IMR-90 (cell line): Measurements from ENCODE around the gene COX19. TPM values are rescaled to one million over a fixed set of nuclear protein-coding genes. Genes with fewer than 3 reads are reported as not detected.

Source experiments
- ATAC-seq: fragments of 200-7000 bp; cut with Tn5 transposase; 2 replicates; pipeline ENCODE4 v1.9.1; 2020; ENCODE audit warnings: low read depth, mild to moderate bottlenecking, moderate library complexity
- BruUV-seq: library from RNA; stranded (reverse); fragments of 400-500 nt; replicated peaks from 2 replicates; lab custom pipeline; 2021; lab: Mats Ljungman, UMichigan
- CTCF ChIA-PET: fragments of 300-600 bp; formaldehyde crosslinking; extraction: SDS; loops from one replicate; lab custom pipeline; 2021; ENCODE audit warnings: antibody characterized with exemption; lab: Yijun Ruan, JAX
- POLR2A ChIA-PET: fragments of 300-600 bp; sonication (Branson Sonifier 250); formaldehyde crosslinking; loops from one replicate; lab custom pipeline; 2022; ENCODE audit warnings: antibody characterized with exemption; ENCODE audit not compliant: unreplicated experiment; lab: Charles Lee
- DNase-seq: peaks from one replicate; pipeline ENCODE4 v3.0.0; 2013
- H2AFZ ChIP-seq: replicated peaks from 2 replicates; pipeline ENCODE3; 2013; ENCODE audit warnings: low read length, mild to moderate bottlenecking; ENCODE audit not compliant: poor library complexity
- H2AK5ac ChIP-seq: 2 replicates; pipeline ENCODE4 v1.6.1; 2013; ENCODE audit warnings: low read depth, low read length, inconsistent platforms
- H2AK9ac ChIP-seq: replicated peaks from 2 replicates; pipeline ENCODE3; 2013; ENCODE audit warnings: mild to moderate bottlenecking, low read depth, low read length, moderate library complexity; ENCODE audit not compliant: poor library complexity
- H2BK120ac ChIP-seq: 2 replicates; pipeline ENCODE4 v1.6.1; 2013; ENCODE audit warnings: low read depth, low read length, inconsistent platforms
- H2BK15ac ChIP-seq: 3 replicates; pipeline ENCODE4 v1.6.1; 2013; ENCODE audit warnings: low read depth, low read length, inconsistent platforms
- H2BK20ac ChIP-seq: 2 replicates; pipeline ENCODE4 v1.6.1; 2013; ENCODE audit warnings: low read depth, mild to moderate bottlenecking, inconsistent platforms, low read length, moderate library complexity
- H2BK5ac ChIP-seq: 2 replicates; pipeline ENCODE4 v1.6.1; 2013; ENCODE audit warnings: mild to moderate bottlenecking, low read depth, low read length, inconsistent platforms; ENCODE audit not compliant: poor library complexity, severe bottlenecking
- H3K14ac ChIP-seq: replicated peaks from 2 replicates; pipeline ENCODE4 v1.6.1; 2013; ENCODE audit warnings: low read depth, low read length, inconsistent platforms
- H3K18ac ChIP-seq: 2 replicates; pipeline ENCODE4 v1.6.1; 2013; ENCODE audit warnings: low read depth, low read length, control low read depth
- H3K23ac ChIP-seq: 2 replicates; pipeline ENCODE4 v1.6.1; 2013; ENCODE audit warnings: low read depth, low read length, inconsistent platforms
- H3K27ac ChIP-seq: 2 replicates; pipeline ENCODE4 v1.5.1; 2013; ENCODE audit warnings: mild to moderate bottlenecking, control low read depth, low read length; ENCODE audit not compliant: insufficient read depth
- H3K27me3 ChIP-seq: 2 replicates; pipeline ENCODE4 v1.6.1; 2013; ENCODE audit warnings: low read length; ENCODE audit not compliant: control insufficient read depth, insufficient read depth
- H3K36me3 ChIP-seq: 2 replicates; pipeline ENCODE4 v1.6.1; 2013; ENCODE audit warnings: low read length, mixed read lengths; ENCODE audit not compliant: control insufficient read depth, insufficient read depth
- H3K4ac ChIP-seq: 2 replicates; pipeline ENCODE4 v1.6.1; 2013; ENCODE audit warnings: low read depth, low read length, inconsistent platforms
- H3K4me1 ChIP-seq: 2 replicates; pipeline ENCODE4 v1.6.1; 2013; ENCODE audit warnings: low read length, mixed read lengths; ENCODE audit not compliant: control insufficient read depth, insufficient read depth
- H3K4me2 ChIP-seq: 2 replicates; pipeline ENCODE4 v1.6.1; 2013; ENCODE audit warnings: low read depth, mild to moderate bottlenecking, control low read depth, low read length, moderate library complexity
- H3K4me3 ChIP-seq: 2 replicates; pipeline ENCODE4 v1.5.1; 2013; ENCODE audit warnings: low read depth, mild to moderate bottlenecking, control low read depth, low read length, moderate library complexity; ENCODE audit not compliant: insufficient read depth
- H3K56ac ChIP-seq: 2 replicates; pipeline ENCODE4 v1.6.1; 2013; ENCODE audit warnings: low read length, inconsistent platforms; ENCODE audit not compliant: insufficient read depth; ENCODE audit errors: extremely low read depth
- H3K79me1 ChIP-seq, 2 experiments: 2 replicates each; pipeline ENCODE4 v1.6.1; 2013; ENCODE audit warnings: low read length in 2 of 2, inconsistent platforms in 1 of 2, low read depth in 1 of 2
- H3K9ac ChIP-seq: 2 replicates; pipeline ENCODE4 v1.6.1; 2013; ENCODE audit warnings: low read depth, low read length, control low read depth
- H3K9me1 ChIP-seq: 2 replicates; pipeline ENCODE4 v1.6.1; 2013; ENCODE audit warnings: low read length, inconsistent platforms; ENCODE audit not compliant: insufficient read depth
- H3K9me3 ChIP-seq: 2 replicates; pipeline ENCODE4 v1.6.1; 2013; ENCODE audit warnings: low read length; ENCODE audit not compliant: control insufficient read depth, insufficient read depth
- H4K20me1 ChIP-seq: 2 replicates; pipeline ENCODE4 v1.6.1; 2013; ENCODE audit warnings: low read length, inconsistent platforms; ENCODE audit not compliant: insufficient read depth
- H4K5ac ChIP-seq: 2 replicates; pipeline ENCODE4 v1.6.1; 2013; ENCODE audit warnings: mild to moderate bottlenecking, low read depth, low read length, control low read depth
- H4K8ac ChIP-seq, 2 experiments: 2 replicates each; pipeline ENCODE4 v1.6.1; 2013; ENCODE audit warnings: low read depth in 2 of 2, low read length in 2 of 2, control low read depth in 1 of 2, inconsistent platforms in 1 of 2
- H4K91ac ChIP-seq: 2 replicates; pipeline ENCODE4 v1.6.1; 2013; ENCODE audit warnings: low read depth, low read length, inconsistent platforms; ENCODE audit not compliant: insufficient read depth
- BHLHE40 ChIP-seq: fragments of 150-350 bp; IDR thresholded peaks from 2 replicates; pipeline ENCODE4 v1.6.1; 2016; ENCODE audit warnings: mild to moderate bottlenecking, low read depth, low read length
- CEBPB ChIP-seq: IDR thresholded peaks from 2 replicates; pipeline ENCODE4 v1.6.1; 2012; ENCODE audit warnings: low read depth, low read length, improper control_type of control experiment
- CHD1 ChIP-seq: IDR thresholded peaks from 2 replicates; pipeline ENCODE4 v1.6.1; 2012; ENCODE audit warnings: low read depth, low read length, improper control_type of control experiment
- CTCF ChIP-seq: conservative IDR thresholded peaks from 2 replicates; pipeline ENCODE4 v1.5.1; 2012; ENCODE audit warnings: mild to moderate bottlenecking, low read depth, low read length, improper control_type of control experiment
- FOS ChIP-seq: fragments of 150-350 bp; IDR thresholded peaks from 2 replicates; pipeline ENCODE4 v1.6.1; 2016; ENCODE audit warnings: low read depth, low read length
- MAZ ChIP-seq: IDR thresholded peaks from 2 replicates; pipeline ENCODE4 v1.6.1; 2012; ENCODE audit warnings: low read depth, mild to moderate bottlenecking, low read length, improper control_type of control experiment, moderate library complexity, borderline replicate concordance
- MXI1 ChIP-seq: IDR thresholded peaks from 2 replicates; pipeline ENCODE4 v1.6.1; 2012; ENCODE audit warnings: low read depth, mild to moderate bottlenecking, low read length, moderate library complexity, borderline replicate concordance
- RAD21 ChIP-seq: IDR thresholded peaks from 2 replicates; pipeline ENCODE4 v1.6.1; 2012; ENCODE audit warnings: low read length, improper control_type of control experiment
- RCOR1 ChIP-seq: IDR thresholded peaks from 2 replicates; pipeline ENCODE4 v1.6.1; 2012; ENCODE audit warnings: mild to moderate bottlenecking, low read length, improper control_type of control experiment; ENCODE audit not compliant: insufficient replicate concordance
- RFX5 ChIP-seq: IDR thresholded peaks from 2 replicates; pipeline ENCODE4 v1.8.0; 2012; ENCODE audit warnings: low read depth, mild to moderate bottlenecking, low read length, moderate library complexity
- WGBS, 2 experiments: methylation state at CpG; one replicate each; pipeline versions ENCODE4 v1.1.5 to v1.1.7; 2013; ENCODE audit warnings: missing lambda C conversion rate in 2 of 2; ENCODE audit not compliant: insufficient read length in 1 of 2; ENCODE audit errors: extremely low coverage in 2 of 2; 5-methylcytosine and 5-hydroxymethylcytosine counted together
- dilution Hi-C: fragments of 300-500 bp; cut with HindIII; formaldehyde crosslinking; loops from one replicate; pipeline ENCODE4 v1.14.3; 2018; ENCODE audit warnings: low sequenced_read_pairs; ENCODE audit not compliant: unreplicated experiment
- in situ Hi-C: fragments of 300-500 bp; cut with MboI; formaldehyde crosslinking; loops from 3 replicates; pipeline ENCODE4 v1.14.3; 2019; ENCODE audit warnings: low sequenced_read_pairs, inconsistent platforms, mixed read lengths
- intact Hi-C: fragments of 100-400 bp; cut with micrococcal nuclease; formaldehyde crosslinking; loops from 2 replicates; pipeline ENCODE4 v1.10.0; 2022
- polyA plus RNA-seq, 3 experiments: library from polyadenylated mRNA; depleted of rRNA; stranded (reverse); fragments of >200 nt; gene quantifications; 2 replicates each; pipeline ENCODE4 v1.2.3, GENCODE V29; 2012; ENCODE audit warnings: low replicate concordance in 1 of 3
- total RNA-seq: library from RNA; depleted of rRNA; stranded (reverse); fragments of >200 nt; gene quantifications from 2 replicates; pipeline ENCODE4 v1.2.3, GENCODE V29; 2012
- TF ChIP-seq, protein P1 (sequence below): fragments of 150-350 bp; IDR thresholded peaks from 2 replicates; pipeline ENCODE4 v1.6.1; 2016; ENCODE audit warnings: low read depth, mild to moderate bottlenecking, low read length, moderate library complexity, borderline replicate concordance

COX19 gene
- total and polyA plus RNA-seq, 2 of the 4 experiments (the other 2 are of a cell fraction) = 3.9 to 7.3 TPM

DNA sequence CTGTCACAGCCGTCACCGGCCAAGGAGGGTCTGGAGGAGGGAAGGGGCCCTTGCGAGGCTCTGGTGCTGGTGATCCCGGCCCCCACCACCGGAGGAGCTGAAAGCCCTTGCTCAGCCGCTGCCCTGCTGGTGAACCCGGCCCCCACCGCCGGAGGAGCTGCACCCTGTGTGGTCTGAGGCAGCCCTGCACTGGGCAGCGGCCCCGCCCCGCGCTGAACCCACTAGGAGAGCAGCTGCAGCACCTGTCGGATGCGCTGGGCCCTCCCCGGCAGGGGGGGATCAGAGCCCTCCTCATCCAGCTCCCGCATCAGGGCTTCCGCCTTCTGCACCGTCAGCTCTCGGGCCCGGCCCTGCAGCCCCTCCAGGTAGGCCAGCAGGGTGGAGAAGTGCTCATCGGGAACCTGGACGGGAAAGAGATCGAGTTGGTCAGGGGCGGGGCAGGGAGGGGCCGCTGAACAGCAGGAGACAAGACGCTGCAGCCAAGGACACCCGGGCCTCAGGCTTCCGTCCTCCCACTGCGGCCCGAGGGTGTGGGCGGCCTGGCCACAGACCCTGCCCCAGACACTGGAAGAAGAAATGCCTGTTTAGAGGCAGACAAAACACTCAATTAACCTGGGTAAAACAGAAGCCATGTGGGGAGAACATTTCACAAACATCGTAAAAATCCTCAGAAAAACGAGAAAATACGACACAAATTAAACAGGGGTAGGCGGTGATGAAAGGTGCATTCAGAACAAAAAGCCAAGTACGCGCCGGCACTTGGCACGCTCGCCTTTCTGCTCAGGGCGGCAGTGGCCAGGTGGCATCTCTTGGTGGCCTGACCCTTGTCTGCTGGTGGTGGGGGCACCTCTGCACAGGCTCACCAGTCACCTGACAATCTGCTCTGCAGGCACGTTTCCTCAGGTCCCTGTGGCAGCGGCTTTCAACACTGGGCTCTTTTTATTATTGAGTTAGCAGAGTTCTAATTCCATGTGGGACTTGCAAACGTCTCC, 22.4 kb upstream of the COX19 start (continued):
- TF ChIP-seq CEBPB = no peak

DNA sequence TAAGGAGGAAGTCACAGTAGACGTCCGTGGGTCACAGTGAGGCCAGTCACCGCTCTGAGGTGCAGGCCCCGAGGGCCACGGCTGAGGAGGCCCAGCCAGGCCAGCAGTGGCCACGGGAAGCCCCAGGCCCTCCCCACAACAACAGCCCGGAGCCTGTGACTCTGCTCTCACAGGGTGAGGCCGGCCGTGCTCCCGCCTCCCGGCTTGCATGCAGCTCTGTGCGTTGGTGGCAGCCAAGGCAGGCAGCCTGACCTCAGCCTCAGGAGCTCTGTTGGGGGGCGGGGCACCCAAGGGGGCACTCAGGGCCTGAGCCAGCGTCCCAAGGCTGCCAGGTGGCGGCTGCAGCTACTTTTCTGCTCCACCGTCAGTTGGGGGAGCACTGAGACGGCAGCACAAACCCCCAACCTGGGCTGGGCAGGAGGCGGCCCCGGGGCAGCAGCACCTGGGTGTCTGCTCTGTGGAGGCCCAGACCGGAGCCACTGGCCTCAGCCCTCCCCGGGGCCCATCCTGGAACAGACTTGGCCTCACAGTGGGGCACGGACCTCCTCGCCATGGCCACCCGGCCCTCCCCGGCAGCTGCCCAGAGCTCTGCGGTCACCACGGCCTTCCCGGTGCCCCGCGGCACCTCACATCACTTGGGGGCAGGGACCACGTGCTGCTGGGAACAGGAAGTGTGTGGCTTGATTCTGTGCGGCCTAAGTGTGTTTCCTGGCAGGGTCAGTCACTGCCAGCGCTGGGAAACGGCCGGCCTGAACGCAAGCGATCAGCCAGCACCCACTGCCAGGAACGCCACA, 20.9 kb upstream of the COX19 start:
- 91% methylated on average over 18 of the region's 38 CpGs; no CpG with 5 or more reads in 1 of the 2 experiments for WGBS, 2 experiments
- no peak overlapping the region for H2BK20ac ChIP-seq
- H3K36me3 ChIP-seq = peaks cover 10% of the 10 kb centered on the region; the same call in 1 of the 2 replicates
- no peak overlapping the region for H2AK5ac ChIP-seq
- ATAC-seq (no peak), DNase-seq (no peak)
- in situ Hi-C loops = loop anchor here (10.0 kb wide), 1 partner anchor 179 kb away; no protein-coding TSS in a partner anchor
- H2BK120ac ChIP-seq = no peak overlapping the region
- H2BK15ac ChIP-seq = no peak overlapping the region
- H3K27ac ChIP-seq = no peak overlapping the region
- ChIA-PET POLR2A (no interaction called here), CTCF (no interaction called here)
- no peak overlapping the region for H3K9ac ChIP-seq
- H4K91ac ChIP-seq = no peak overlapping the region
- H2BK5ac ChIP-seq = no peak overlapping the region
- no peak overlapping the region for H3K18ac ChIP-seq
- H3K4me3 ChIP-seq = no peak overlapping the region
- no peak overlapping the region for H4K5ac ChIP-seq
- no peak overlapping the region for H3K56ac ChIP-seq
- H3K4me1 ChIP-seq = no peaks in the 10 kb centered on the region
- H4K20me1 ChIP-seq = peaks cover 9% of the 10 kb centered on the region
- no peak overlapping the region for H2AFZ ChIP-seq
- no peak overlapping the region for H4K8ac ChIP-seq
- no peak overlapping the region for H3K4me2 ChIP-seq
- peak overlapping the region; percentile 28 for H2AK9ac ChIP-seq
- no peak overlapping the region for H3K4ac ChIP-seq
- no peak overlapping the region for H3K14ac ChIP-seq
- no TSS peak for BruUV-seq
- dilution Hi-C loops = no loop called here
- H3K9me1 ChIP-seq = no peaks in the 10 kb centered on the region
- intact Hi-C loops = no loop called here
- H3K27me3 ChIP-seq = no peaks in the 10 kb centered on the region
- no peaks in the 10 kb centered on the region for H3K9me3 ChIP-seq
- H3K79me1 ChIP-seq = no peaks in the 10 kb centered on the region
- H3K23ac ChIP-seq = no peak overlapping the region
- TF ChIP-seq BHLHE40 (no peak), RCOR1 (no peak), FOS (no peak), MAZ (no peak), RAD21 (no peak), MXI1 (no peak), CTCF (no peak), CEBPB (no peak), RFX5 (no peak), CHD1 (no peak)
- TF ChIP-seq, protein P1, sequence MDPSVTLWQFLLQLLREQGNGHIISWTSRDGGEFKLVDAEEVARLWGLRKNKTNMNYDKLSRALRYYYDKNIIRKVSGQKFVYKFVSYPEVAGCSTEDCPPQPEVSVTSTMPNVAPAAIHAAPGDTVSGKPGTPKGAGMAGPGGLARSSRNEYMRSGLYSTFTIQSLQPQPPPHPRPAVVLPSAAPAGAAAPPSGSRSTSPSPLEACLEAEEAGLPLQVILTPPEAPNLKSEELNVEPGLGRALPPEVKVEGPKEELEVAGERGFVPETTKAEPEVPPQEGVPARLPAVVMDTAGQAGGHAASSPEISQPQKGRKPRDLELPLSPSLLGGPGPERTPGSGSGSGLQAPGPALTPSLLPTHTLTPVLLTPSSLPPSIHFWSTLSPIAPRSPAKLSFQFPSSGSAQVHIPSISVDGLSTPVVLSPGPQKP = no peak
